ENCODE measurements around the gene AGMAT. TPM values are rescaled to one million over a fixed set of nuclear protein-coding genes. Genes with fewer than 3 reads are reported as not detected.

Gene AGMAT
- total and polyA plus RNA-seq, 2 of the 8 experiments (the other 6 are each of a cell fraction or from before 2014, with no cell fraction given) = 3.7 to 5.8 TPM

DNA sequence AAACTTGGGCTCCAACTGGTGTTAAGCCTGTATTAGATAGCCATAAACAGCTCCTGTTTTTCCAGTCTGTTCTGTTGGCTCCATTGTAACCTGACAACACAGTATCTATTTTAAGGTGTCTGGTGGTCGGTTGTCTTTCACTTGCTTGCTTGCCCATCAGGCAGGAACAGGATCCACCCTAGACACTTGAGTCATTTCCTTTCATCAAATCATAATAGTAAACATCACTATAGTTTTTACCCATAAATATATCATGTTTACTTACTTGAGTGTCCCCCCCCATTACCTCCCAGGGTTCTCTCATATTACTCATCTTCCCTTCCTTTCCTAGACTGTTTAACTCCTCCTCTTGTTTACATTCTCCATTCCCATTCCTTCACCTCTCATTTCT, 35.3 kb upstream of the AGMAT start (continued):
- TF ChIP-seq, protein P1, sequence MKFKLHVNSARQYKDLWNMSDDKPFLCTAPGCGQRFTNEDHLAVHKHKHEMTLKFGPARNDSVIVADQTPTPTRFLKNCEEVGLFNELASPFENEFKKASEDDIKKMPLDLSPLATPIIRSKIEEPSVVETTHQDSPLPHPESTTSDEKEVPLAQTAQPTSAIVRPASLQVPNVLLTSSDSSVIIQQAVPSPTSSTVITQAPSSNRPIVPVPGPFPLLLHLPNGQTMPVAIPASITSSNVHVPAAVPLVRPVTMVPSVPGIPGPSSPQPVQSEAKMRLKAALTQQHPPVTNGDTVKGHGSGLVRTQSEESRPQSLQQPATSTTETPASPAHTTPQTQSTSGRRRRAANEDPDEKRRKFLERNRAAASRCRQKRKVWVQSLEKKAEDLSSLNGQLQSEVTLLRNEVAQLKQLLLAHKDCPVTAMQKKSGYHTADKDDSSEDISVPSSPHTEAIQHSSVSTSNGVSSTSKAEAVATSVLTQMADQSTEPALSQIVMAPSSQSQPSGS (IDR thresholded peaks at IDR 0.05; ENCODE audit: low read length) = no peak
- TF ChIP-seq JUN (IDR thresholded peaks at IDR 0.05; ENCODE audit: low read depth, low read length) (no peak), PHF8 (conservative IDR thresholded peaks at IDR 0.05; ENCODE audit: low read depth, low read length) (no peak), NANOG (IDR thresholded peaks at IDR 0.05; ENCODE audit: insufficient read depth, low read depth, low read length, poor library complexity, severe bottlenecking) (no peak), YY1 (IDR thresholded peaks at IDR 0.05; ENCODE audit: low read depth, low read length) (no peak), SP1 (IDR thresholded peaks at IDR 0.05; ENCODE audit: low read depth, low read length) (no peak)
- TF ChIP-seq, protein P2, sequence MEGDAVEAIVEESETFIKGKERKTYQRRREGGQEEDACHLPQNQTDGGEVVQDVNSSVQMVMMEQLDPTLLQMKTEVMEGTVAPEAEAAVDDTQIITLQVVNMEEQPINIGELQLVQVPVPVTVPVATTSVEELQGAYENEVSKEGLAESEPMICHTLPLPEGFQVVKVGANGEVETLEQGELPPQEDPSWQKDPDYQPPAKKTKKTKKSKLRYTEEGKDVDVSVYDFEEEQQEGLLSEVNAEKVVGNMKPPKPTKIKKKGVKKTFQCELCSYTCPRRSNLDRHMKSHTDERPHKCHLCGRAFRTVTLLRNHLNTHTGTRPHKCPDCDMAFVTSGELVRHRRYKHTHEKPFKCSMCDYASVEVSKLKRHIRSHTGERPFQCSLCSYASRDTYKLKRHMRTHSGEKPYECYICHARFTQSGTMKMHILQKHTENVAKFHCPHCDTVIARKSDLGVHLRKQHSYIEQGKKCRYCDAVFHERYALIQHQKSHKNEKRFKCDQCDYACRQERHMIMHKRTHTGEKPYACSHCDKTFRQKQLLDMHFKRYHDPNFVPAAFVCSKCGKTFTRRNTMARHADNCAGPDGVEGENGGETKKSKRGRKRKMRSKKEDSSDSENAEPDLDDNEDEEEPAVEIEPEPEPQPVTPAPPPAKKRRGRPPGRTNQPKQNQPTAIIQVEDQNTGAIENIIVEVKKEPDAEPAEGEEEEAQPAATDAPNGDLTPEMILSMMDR (IDR thresholded peaks at IDR 0.05; ENCODE audit: control extremely low read depth in 1 of 3, insufficient read depth in 1 of 3, low read depth in 1 of 3, low read length in 3 of 3) = no peak
